Kidney epithelial cell (primary cell): ENCODE data around the gene PAPPA. TPM values are rescaled to one million over a fixed set of nuclear protein-coding genes. Genes with fewer than 3 reads are reported as not detected.

ENCODE experiments used
- DNase-seq: peaks from one replicate; pipeline ENCODE4 v3.0.0-alpha.2; 2010; ENCODE audit warnings: low read depth
- H3K27me3 ChIP-seq: 2 replicates; pipeline ENCODE4 v1.6.0; 2011; ENCODE audit warnings: low read length; ENCODE audit not compliant: control insufficient read depth, insufficient read depth
- H3K36me3 ChIP-seq: 2 replicates; pipeline ENCODE4 v1.5.1; 2011; ENCODE audit warnings: low read length; ENCODE audit not compliant: control insufficient read depth, insufficient read depth
- H3K4me3 ChIP-seq: 2 replicates; pipeline ENCODE4 v1.5.1; 2011; ENCODE audit warnings: low read depth, mild to moderate bottlenecking, control low read depth, low read length
- CTCF ChIP-seq: IDR thresholded peaks from 2 replicates; pipeline ENCODE4 v1.5.1; 2011; ENCODE audit warnings: mild to moderate bottlenecking, moderate library complexity, low read length, control low read depth, inconsistent platforms; ENCODE audit not compliant: insufficient read depth, poor library complexity, severe bottlenecking
- total RNA-seq: library from RNA; depleted of rRNA; stranded (reverse); fragments of >200 nt; gene quantifications from 2 replicates; pipeline ENCODE4 v1.2.3, GENCODE V29; 2015

The PAPPA gene
- total RNA-seq, 1 donor from 2014 or later: 15.4 TPM

- TF ChIP-seq CTCF: no peak
- Histone ChIP-seq H3K4me3 (no peak overlapping the region), H3K36me3 (no peaks in the 10 kb centered on the region), H3K27me3 (no peaks in the 10 kb centered on the region)
- DNase-seq: no peak
Observed at GRCh38 chr9:116116393-116116792, 37.2 kb upstream of the PAPPA start.

DNA sequence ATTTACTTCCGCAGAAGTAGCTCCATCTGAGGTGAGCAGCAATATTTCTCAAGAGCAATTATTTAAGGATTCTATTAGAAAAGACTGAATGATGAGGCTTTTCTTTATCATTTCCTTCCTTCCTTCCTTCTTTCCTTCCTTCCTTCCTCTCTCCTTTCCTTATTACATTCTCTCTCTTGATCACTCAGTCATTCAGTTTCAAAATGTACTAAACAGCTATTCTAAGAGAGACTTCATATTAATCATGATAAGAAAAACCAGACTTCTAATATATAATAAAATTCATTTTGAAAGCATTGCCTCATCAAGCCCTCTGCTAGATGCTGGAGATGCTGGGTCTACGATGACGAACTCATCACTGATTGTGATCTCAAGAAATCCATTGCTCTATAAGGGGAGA is 30.4 kb upstream of the PAPPA start:
- Histone ChIP-seq H3K36me3 (no peaks in the 10 kb centered on the region), H3K4me3 (no peak overlapping the region), H3K27me3 (no peaks in the 10 kb centered on the region)
- no peak for DNase-seq
- TF ChIP-seq CTCF: no peak

- no peak overlapping the region for H3K4me3 ChIP-seq
- no peaks in the 10 kb centered on the region for H3K27me3 ChIP-seq
- no peak for TF ChIP-seq CTCF
- no peak for DNase-seq
- no peaks in the 10 kb centered on the region for H3K36me3 ChIP-seq
Observed at GRCh38 chr9:116124472-116125040, 29.0 kb upstream of the PAPPA start.

DNA sequence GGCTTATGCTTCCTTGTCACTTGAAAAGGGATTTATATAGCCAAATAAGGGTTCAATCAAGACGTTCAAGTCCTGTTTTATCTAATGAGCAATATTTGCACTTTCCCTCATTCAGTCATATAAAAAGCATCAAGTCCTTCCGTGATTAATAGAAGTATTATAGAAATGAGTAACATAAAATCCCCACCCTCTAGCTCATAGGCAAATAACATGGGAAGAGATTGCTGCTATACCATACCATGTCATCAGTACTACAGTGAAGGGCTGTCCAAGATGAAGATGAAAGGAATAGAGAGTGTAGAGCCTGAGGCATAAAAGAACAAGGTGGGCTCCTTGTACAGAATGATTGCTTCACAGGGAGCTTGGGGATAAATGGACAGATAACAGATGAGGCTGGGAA is 20.4 kb upstream of the PAPPA start:
- TF ChIP-seq CTCF: no peak
- DNase-seq: no peak
- no peaks in the 10 kb centered on the region for H3K36me3 ChIP-seq

GRCh38 chr9:116134975-116135374 is 18.6 kb upstream of the PAPPA start:
- no peak for DNase-seq
- H3K27me3 ChIP-seq: no peaks in the 10 kb centered on the region

More for the DNA sequence above, 20.4 kb upstream of the PAPPA start:
- Histone ChIP-seq H3K27me3 (no peaks in the 10 kb centered on the region), H3K4me3 (no peak overlapping the region)

More at GRCh38 chr9:116134975-116135374, 18.6 kb upstream of the PAPPA start:
- no peak for TF ChIP-seq CTCF
- Histone ChIP-seq H3K36me3 (no peaks in the 10 kb centered on the region), H3K4me3 (no peak overlapping the region)
